ENCODE data around the gene CDH13. TPM values are rescaled to one million over a fixed set of nuclear protein-coding genes. Genes with fewer than 3 reads are reported as not detected.

Gene CDH13
- total RNA-seq, 1 experiment from 2014 or later, result 49.3 TPM

DNA sequence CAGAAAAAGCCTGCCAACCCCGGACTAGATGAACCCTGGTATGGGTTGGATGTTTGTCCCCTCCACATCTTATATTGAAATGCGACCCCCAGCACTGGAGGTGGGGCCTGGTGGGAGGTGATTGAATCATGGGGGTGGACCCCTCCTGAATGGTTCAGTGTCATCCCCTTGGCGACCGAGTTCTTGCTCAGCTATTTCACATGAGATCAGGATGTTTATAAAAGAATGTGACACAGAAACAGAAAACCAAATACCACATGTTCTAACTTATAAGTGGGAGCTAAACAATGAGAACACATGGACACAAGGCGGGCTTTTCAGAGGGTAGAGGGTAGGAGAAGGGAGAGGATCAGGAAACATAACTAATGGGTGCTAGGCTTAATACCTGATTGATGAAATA, 605.0 kb downstream of the CDH13 start:
- peaks cover 6% of the 10 kb centered on the region for H3K36me3 Mint-ChIP-seq (ENCODE audit: insufficient read depth, unreplicated experiment)
- H3K4me1 Mint-ChIP-seq (ENCODE audit: insufficient read depth, unreplicated experiment), result no peaks in the 10 kb centered on the region
- no peak for DNase-seq (ENCODE audit: unreplicated experiment)
- intact Hi-C loops (cut with micrococcal nuclease), result no loop called here
- no peaks in the 10 kb centered on the region for H3K27me3 Mint-ChIP-seq (ENCODE audit: insufficient read depth, unreplicated experiment)
- H3K9me3 Mint-ChIP-seq (ENCODE audit: unreplicated experiment), result no peaks in the 10 kb centered on the region
- TF ChIP-seq, protein P1, sequence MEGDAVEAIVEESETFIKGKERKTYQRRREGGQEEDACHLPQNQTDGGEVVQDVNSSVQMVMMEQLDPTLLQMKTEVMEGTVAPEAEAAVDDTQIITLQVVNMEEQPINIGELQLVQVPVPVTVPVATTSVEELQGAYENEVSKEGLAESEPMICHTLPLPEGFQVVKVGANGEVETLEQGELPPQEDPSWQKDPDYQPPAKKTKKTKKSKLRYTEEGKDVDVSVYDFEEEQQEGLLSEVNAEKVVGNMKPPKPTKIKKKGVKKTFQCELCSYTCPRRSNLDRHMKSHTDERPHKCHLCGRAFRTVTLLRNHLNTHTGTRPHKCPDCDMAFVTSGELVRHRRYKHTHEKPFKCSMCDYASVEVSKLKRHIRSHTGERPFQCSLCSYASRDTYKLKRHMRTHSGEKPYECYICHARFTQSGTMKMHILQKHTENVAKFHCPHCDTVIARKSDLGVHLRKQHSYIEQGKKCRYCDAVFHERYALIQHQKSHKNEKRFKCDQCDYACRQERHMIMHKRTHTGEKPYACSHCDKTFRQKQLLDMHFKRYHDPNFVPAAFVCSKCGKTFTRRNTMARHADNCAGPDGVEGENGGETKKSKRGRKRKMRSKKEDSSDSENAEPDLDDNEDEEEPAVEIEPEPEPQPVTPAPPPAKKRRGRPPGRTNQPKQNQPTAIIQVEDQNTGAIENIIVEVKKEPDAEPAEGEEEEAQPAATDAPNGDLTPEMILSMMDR (IDR thresholded peaks at IDR 0.05; ENCODE audit: unreplicated experiment), result no peak
- ChIA-PET POLR2A (interaction anchor here (0.9 kb wide), 1 partner anchor 507 kb away, joined by 4 read pairs; no protein-coding TSS in a partner anchor), CTCF (interaction anchor here (0.6 to 1.0 kb wide), 2 partner anchors 16 to 125 kb away, joined by 3 read pairs; no protein-coding TSS in a partner anchor)
- no peak overlapping the region for H3K4me3 Mint-ChIP-seq (ENCODE audit: unreplicated experiment)
- H3K27ac Mint-ChIP-seq (ENCODE audit: low read depth, unreplicated experiment), result no peak overlapping the region
- no TSS peak for BruUV-seq (replicated peaks)

DNA sequence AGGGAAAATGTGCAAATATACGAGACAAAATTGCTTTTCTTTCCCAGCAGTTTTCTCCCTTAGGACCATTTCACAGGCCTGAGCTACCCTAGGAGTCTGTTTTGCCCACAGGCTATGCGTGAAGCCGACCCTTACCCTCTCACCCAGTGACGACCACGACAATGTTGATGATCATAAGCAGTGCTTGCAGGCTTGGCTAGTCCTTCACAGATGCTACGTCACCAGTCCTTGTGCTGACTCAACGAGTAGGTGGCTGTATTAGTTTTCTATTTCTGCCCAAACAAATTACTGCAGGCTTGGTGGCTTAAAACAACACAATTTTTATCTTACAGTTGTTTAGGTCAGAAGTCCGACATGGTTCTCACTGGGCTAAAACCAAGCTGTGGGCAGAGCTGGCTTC, 606.4 kb downstream of the CDH13 start:
- no peak overlapping the region for H3K27ac Mint-ChIP-seq (ENCODE audit: low read depth, unreplicated experiment)
- TF ChIP-seq, protein P1 (IDR thresholded peaks at IDR 0.05; ENCODE audit: unreplicated experiment), result no peak
- peaks cover 4% of the 10 kb centered on the region for H3K9me3 Mint-ChIP-seq (ENCODE audit: unreplicated experiment)
- no peak for DNase-seq (ENCODE audit: unreplicated experiment)
- H3K36me3 Mint-ChIP-seq (ENCODE audit: insufficient read depth, unreplicated experiment), result peaks cover 6% of the 10 kb centered on the region
- CTCF ChIA-PET, result interaction anchor here (0.7 to 1.5 kb wide), 3 partner anchors 18 to 125 kb away, joined by 3 to 10 read pairs (median 4); no protein-coding TSS in a partner anchor
- no peak overlapping the region for H3K4me3 Mint-ChIP-seq (ENCODE audit: unreplicated experiment)
- no peaks in the 10 kb centered on the region for H3K27me3 Mint-ChIP-seq (ENCODE audit: insufficient read depth, unreplicated experiment)
- BruUV-seq (replicated peaks), result no TSS peak
- intact Hi-C loops (cut with micrococcal nuclease), result no loop called here
- POLR2A ChIA-PET, result no interaction called here
- no peaks in the 10 kb centered on the region for H3K4me1 Mint-ChIP-seq (ENCODE audit: insufficient read depth, unreplicated experiment)

DNA sequence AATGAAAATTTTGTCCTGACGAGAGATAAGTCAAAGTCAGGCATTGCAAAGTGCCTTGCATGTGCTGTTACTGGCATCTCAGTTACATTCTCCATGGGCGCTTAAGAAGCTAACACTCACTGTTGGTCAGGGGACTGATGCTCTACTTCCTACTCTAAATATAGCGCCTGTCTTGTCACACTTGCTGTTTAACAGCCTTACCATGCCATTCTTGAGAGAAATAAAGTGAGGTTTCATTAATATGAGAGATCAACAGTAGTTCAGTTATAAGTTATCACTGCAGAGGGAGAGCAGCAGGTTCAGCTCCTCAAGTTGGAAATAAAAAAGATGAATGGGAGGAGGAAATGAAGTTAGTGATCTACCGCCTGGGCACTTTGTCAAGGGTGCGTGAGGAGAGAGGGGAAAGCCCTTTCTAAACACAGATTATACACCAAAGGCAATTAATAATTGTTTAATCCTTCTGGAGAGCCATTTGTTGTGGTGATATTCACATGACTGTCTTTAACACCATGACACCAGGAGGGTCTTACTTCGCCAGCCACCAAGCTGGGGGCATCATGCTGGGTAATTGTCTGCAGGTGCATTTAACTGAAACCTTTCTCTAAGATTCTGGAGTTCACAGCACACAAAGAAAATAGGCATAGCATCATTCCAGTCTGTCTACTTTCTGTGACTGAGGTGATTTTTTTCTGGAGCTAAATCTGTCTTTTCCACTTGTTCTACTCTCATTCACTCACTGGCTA, 612.4 kb downstream of the CDH13 start:
- Mint-ChIP-seq H3K4me1 (ENCODE audit: insufficient read depth, unreplicated experiment) (no peaks in the 10 kb centered on the region), H3K9me3 (ENCODE audit: unreplicated experiment) (peaks cover 7% of the 10 kb centered on the region), H3K27me3 (ENCODE audit: insufficient read depth, unreplicated experiment) (no peaks in the 10 kb centered on the region), H3K36me3 (ENCODE audit: insufficient read depth, unreplicated experiment) (no peaks in the 10 kb centered on the region), H3K27ac (ENCODE audit: low read depth, unreplicated experiment) (no peak overlapping the region), H3K4me3 (ENCODE audit: unreplicated experiment) (no peak overlapping the region)
- POLR2A ChIA-PET, result interaction anchor here (0.6 kb wide), 2 partner anchors 416 to 889 kb away, joined by 3 to 5 read pairs; no protein-coding TSS in a partner anchor
- CTCF ChIA-PET, result interaction anchor here (0.6 to 0.7 kb wide), 2 partner anchors 207 to 531 kb away, joined by 3 read pairs; no protein-coding TSS in a partner anchor
- no peak for DNase-seq (ENCODE audit: unreplicated experiment)
- TF ChIP-seq, protein P1 (IDR thresholded peaks at IDR 0.05; ENCODE audit: unreplicated experiment), result no peak
- intact Hi-C loops (cut with micrococcal nuclease), result no loop called here
- no TSS peak for BruUV-seq (replicated peaks)

DNA sequence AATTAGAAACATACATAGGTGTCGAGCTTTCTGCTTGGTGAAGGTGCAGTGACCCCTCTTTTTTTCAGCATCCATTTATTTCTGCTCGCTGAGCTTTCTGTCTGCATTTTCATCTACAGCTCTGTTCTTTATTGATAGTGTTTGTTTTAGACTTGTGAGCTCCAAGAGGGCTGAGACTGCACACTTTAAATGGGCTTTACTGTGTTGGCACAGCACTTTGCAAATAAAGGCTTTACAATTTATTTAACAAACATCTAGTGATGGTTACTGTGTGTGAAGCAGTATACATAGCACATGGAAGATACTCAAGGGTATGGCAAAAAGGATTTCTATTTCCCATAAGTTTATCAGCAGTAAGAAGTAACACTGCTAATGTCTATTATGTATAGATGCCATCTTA, 617.3 kb downstream of the CDH13 start:
- Mint-ChIP-seq H3K36me3 (ENCODE audit: insufficient read depth, unreplicated experiment) (no peaks in the 10 kb centered on the region), H3K27ac (ENCODE audit: low read depth, unreplicated experiment) (no peak overlapping the region), H3K4me3 (ENCODE audit: unreplicated experiment) (no peak overlapping the region), H3K4me1 (ENCODE audit: insufficient read depth, unreplicated experiment) (no peaks in the 10 kb centered on the region), H3K27me3 (ENCODE audit: insufficient read depth, unreplicated experiment) (no peaks in the 10 kb centered on the region), H3K9me3 (ENCODE audit: unreplicated experiment) (no peaks in the 10 kb centered on the region)
- ChIA-PET POLR2A (no interaction called here), CTCF (interaction anchor here (0.6 to 1.4 kb wide), 2 partner anchors 116 to 176 kb away, joined by 3 read pairs; no protein-coding TSS in a partner anchor)
- TF ChIP-seq, protein P1 (IDR thresholded peaks at IDR 0.05; ENCODE audit: unreplicated experiment), result no peak
- intact Hi-C loops (cut with micrococcal nuclease), result no loop called here
- DNase-seq (ENCODE audit: unreplicated experiment), result no peak
- BruUV-seq (replicated peaks), result no TSS peak

Data from MCF 10A (cell line).